Raji (cell line): ENCODE measurements around the gene PRRC2A.

Experiments
- POLR2A ChIP-seq: IDR thresholded peaks from 2 replicates; pipeline ENCODE4 v1.6.1; 2011; ENCODE audit warnings: low read depth, low read length, control low read depth; ENCODE audit not compliant: insufficient read depth

The PRRC2A gene

GRCh38 chr6:31681135-31681671, 60.7 kb downstream of the PRRC2A start:
- TF ChIP-seq POLR2A = no peak

GRCh38 chr6:31683591-31683990, 63.1 kb downstream of the PRRC2A start:
- no peak for TF ChIP-seq POLR2A

GRCh38 chr6:31686483-31686882, 66.0 kb downstream of the PRRC2A start:
- no peak for TF ChIP-seq POLR2A

GRCh38 chr6:31687321-31687720, 66.8 kb downstream of the PRRC2A start:
- no peak for TF ChIP-seq POLR2A
